Activated CD4-positive, alpha-beta T cell treated with anti-CD3 and anti-CD28 coated beads, Interleukin-2, amount 50 U/mL, for 48 hours (primary cell): ENCODE measurements around the gene KLF7.

Experiments
- DNase-seq, 2 experiments: peaks; one replicate each; pipeline ENCODE4 v3.0.0-alpha.2; 2020

The KLF7 gene

GRCh38 chr2:207088839-207089238 is 76.9 kb downstream of the KLF7 start:
- no peak for DNase-seq

GRCh38 chr2:207088276-207088675 is 77.5 kb downstream of the KLF7 start:
- no peak for DNase-seq

GRCh38 chr2:207087046-207087902 is 78.5 kb downstream of the KLF7 start:
- DNase-seq, result no peak

- no peak for DNase-seq
Observed at GRCh38 chr2:207086136-207086535, 79.6 kb downstream of the KLF7 start.

- no peak for DNase-seq
Observed at GRCh38 chr2:207085110-207085509, 80.6 kb downstream of the KLF7 start.

- DNase-seq, result no peak
Observed at GRCh38 chr2:207083361-207084110, 82.2 kb downstream of the KLF7 start.

GRCh38 chr2:207082619-207083018 is 83.1 kb downstream of the KLF7 start:
- no peak for DNase-seq

GRCh38 chr2:207078186-207078798 is 87.5 kb downstream of the KLF7 start:
- no peak for DNase-seq

GRCh38 chr2:207077266-207077665 is 88.5 kb downstream of the KLF7 start:
- no peak for DNase-seq

GRCh38 chr2:207075456-207075855 is 90.3 kb downstream of the KLF7 start:
- DNase-seq, result no peak

- peak; percentile 42 to 51 for DNase-seq
Observed at GRCh38 chr2:207073801-207074678, 91.7 kb downstream of the KLF7 start.

GRCh38 chr2:207073412-207073800 is 92.3 kb downstream of the KLF7 start:
- no peak for DNase-seq

- DNase-seq, result no peak
Observed at GRCh38 chr2:207072571-207072970, 93.2 kb downstream of the KLF7 start.

GRCh38 chr2:207071820-207072219 is 93.9 kb downstream of the KLF7 start:
- DNase-seq, result no peak

GRCh38 chr2:207067473-207067872 is 98.3 kb downstream of the KLF7 start:
- no peak for DNase-seq

- no peak for DNase-seq
Observed at GRCh38 chr2:207066791-207067460, 98.8 kb downstream of the KLF7 start.

GRCh38 chr2:207066166-207066565 is 99.6 kb downstream of the KLF7 start:
- no peak for DNase-seq

- DNase-seq, result no peak
Observed at GRCh38 chr2:207064128-207064690, 101.5 kb downstream of the KLF7 start.

GRCh38 chr2:207061181-207061580 is 104.6 kb downstream of the KLF7 start:
- no peak for DNase-seq

GRCh38 chr2:207055257-207055656 is 110.5 kb downstream of the KLF7 start:
- no peak for DNase-seq

GRCh38 chr2:207054521-207054920 is 111.2 kb downstream of the KLF7 start:
- DNase-seq, result no peak
